Stomach (tissue), 4 donors: ENCODE data around the gene KIAA0232.

Experiments
- EP300 ChIP-seq: sonication (generic); formaldehyde crosslinking; IDR thresholded peaks from one replicate; pipeline ENCODE4 v1.6.1; 2017; ENCODE audit warnings: antibody characterized with exemption
- POLR2A ChIP-seq, 4 donors: fragments of 450-650 bp; IDR thresholded peaks; one replicate each; pipeline ENCODE4 v1.6.1; 2016; ENCODE audit warnings: antibody characterized with exemption in 4 of 4, control low read depth in 2 of 4, mild to moderate bottlenecking in 1 of 4, moderate library complexity in 1 of 4
- POLR2AphosphoS5 ChIP-seq, 3 donors: sonication (generic); formaldehyde crosslinking; IDR thresholded peaks; one replicate each; pipeline ENCODE4 v1.6.1; 2016; ENCODE audit warnings: antibody characterized with exemption in 3 of 3
- TF ChIP-seq, protein P1 (sequence below), 7 experiments: fragments of 450-650 bp in 4 of 7; fragments of 200-600 bp in 3 of 7; sonication (generic) in 3 of 7; IDR thresholded peaks; one replicate each; pipeline ENCODE4 v1.5.1; 2016 to 2019; ENCODE audit warnings: antibody characterized with exemption in 7 of 7, control low read depth in 2 of 7, mild to moderate bottlenecking in 1 of 7

- no peak for TF ChIP-seq POLR2AphosphoS5 (IDR thresholded peaks at IDR 0.05)
- TF ChIP-seq, protein P1, sequence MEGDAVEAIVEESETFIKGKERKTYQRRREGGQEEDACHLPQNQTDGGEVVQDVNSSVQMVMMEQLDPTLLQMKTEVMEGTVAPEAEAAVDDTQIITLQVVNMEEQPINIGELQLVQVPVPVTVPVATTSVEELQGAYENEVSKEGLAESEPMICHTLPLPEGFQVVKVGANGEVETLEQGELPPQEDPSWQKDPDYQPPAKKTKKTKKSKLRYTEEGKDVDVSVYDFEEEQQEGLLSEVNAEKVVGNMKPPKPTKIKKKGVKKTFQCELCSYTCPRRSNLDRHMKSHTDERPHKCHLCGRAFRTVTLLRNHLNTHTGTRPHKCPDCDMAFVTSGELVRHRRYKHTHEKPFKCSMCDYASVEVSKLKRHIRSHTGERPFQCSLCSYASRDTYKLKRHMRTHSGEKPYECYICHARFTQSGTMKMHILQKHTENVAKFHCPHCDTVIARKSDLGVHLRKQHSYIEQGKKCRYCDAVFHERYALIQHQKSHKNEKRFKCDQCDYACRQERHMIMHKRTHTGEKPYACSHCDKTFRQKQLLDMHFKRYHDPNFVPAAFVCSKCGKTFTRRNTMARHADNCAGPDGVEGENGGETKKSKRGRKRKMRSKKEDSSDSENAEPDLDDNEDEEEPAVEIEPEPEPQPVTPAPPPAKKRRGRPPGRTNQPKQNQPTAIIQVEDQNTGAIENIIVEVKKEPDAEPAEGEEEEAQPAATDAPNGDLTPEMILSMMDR (IDR thresholded peaks at IDR 0.05), result no peak
- TF ChIP-seq POLR2A (IDR thresholded peaks at IDR 0.05), result no peak
- no peak for TF ChIP-seq EP300
Observed at GRCh38 chr4:6769989-6770420, 12.5 kb upstream of the KIAA0232 start.
